Nasal cavity respiratory epithelium epithelial cell of viscerocranial mucosa (primary cell): ENCODE results near the gene PEX5. TPM values are rescaled to one million over a fixed set of nuclear protein-coding genes. Genes with fewer than 3 reads are reported as not detected.

Experiments used
- total RNA-seq: library from RNA; depleted of rRNA; stranded (reverse); fragments of >200 nt; gene quantifications from 2 replicates; pipeline ENCODE4 v1.2.3, GENCODE V29; 2014

The PEX5 gene
- 31.1 and 32.7 TPM in 2 replicates for total RNA-seq

GRCh38 chr12:7189398-7190267 lies at the start of gene PEX5:
TSS of gene PEX5 (plus strand) at chr12:7189686. CDS start at chr12:7190378, 692 bp downstream.

Other genes with a start within 250 kb of the PEX5 start
- gene RNU7-1, start 245.9 kb upstream of the PEX5 start, total RNA-seq: not detected in 2 replicates
- gene C12orf57, start 245.7 kb upstream of the PEX5 start, total RNA-seq: 52.6 and 80.0 TPM in 2 replicates
- 12.3 and 17.4 TPM in 2 replicates for gene PTPN6, start 238.3 kb upstream of the PEX5 start, total RNA-seq
- gene PHB2, start 219.0 kb upstream of the PEX5 start, total RNA-seq: 63.6 and 112 TPM in 2 replicates
- gene EMG1, start 218.8 kb upstream of the PEX5 start, total RNA-seq: 42.0 and 88.2 TPM in 2 replicates
- gene LPCAT3, start 171.2 kb upstream of the PEX5 start, total RNA-seq: 10.6 and 21.0 TPM in 2 replicates
- gene C1S, start 129.0 kb upstream of the PEX5 start, total RNA-seq: 3.1 and 66.9 TPM in 2 replicates
- gene C1R, start 97.2 kb upstream of the PEX5 start, total RNA-seq: 2.1 and 50.6 TPM in 2 replicates
- gene C1RL, start 80.5 kb upstream of the PEX5 start, total RNA-seq: 10.6 and 23.3 TPM in 2 replicates
- gene RBP5, start 60.8 kb upstream of the PEX5 start, total RNA-seq: not detected in 2 replicates
- 8.2 and 28.2 TPM in 2 replicates for gene CLSTN3, start 59.3 kb upstream of the PEX5 start, total RNA-seq
- gene ACSM4, start 114.4 kb downstream of the PEX5 start, total RNA-seq: not detected in 2 replicates